Activated naive CD4-positive, alpha-beta T cell treated with anti-CD3 and anti-CD28 coated beads, Interleukin-2, amount 50 U/mL, for 16 hours (primary cell): ENCODE measurements around the gene USP24.
"Not testable (repeated sequence)": the region's sequence is repeated elsewhere in the genome, so short reads cannot be mapped to it uniquely, and the experiment has no call there.

Source experiments
- DNase-seq: peaks from one replicate; pipeline ENCODE4 v3.0.0-alpha.2; 2020

The USP24 gene

GRCh38 chr1:55231745-55232144, 16.6 kb upstream of the USP24 start:
- DNase-seq, result no peak

- no peak for DNase-seq
Observed at GRCh38 chr1:55230659-55231058, 15.5 kb upstream of the USP24 start.

GRCh38 chr1:55229726-55230125, 14.6 kb upstream of the USP24 start:
- DNase-seq, result not testable (repeated sequence)

GRCh38 chr1:55225228-55225627, 10.1 kb upstream of the USP24 start:
- DNase-seq, result no peak

- DNase-seq, result no peak
Observed at GRCh38 chr1:55224729-55225128, 9.6 kb upstream of the USP24 start.

GRCh38 chr1:55222152-55222551, 7.0 kb upstream of the USP24 start:
- DNase-seq, result no peak

GRCh38 chr1:55217226-55217986, 2.2 kb upstream of the USP24 start:
- no peak for DNase-seq

- DNase-seq, result no peak
Observed at GRCh38 chr1:55216096-55216495, 932 bp upstream of the USP24 start.

GRCh38 chr1:55214934-55215193, 300 bp downstream of the USP24 start:
- no peak for DNase-seq

- peak; percentile 42 for DNase-seq
Observed at GRCh38 chr1:55214212-55214933, 791 bp downstream of the USP24 start.

- peak; percentile 22 for DNase-seq
Observed at GRCh38 chr1:55213885-55214211, 1.3 kb downstream of the USP24 start.

- no peak for DNase-seq
Observed at GRCh38 chr1:55213151-55213884, 1.8 kb downstream of the USP24 start.

GRCh38 chr1:55212349-55213150, 2.6 kb downstream of the USP24 start:
- no peak for DNase-seq

- no peak for DNase-seq
Observed at GRCh38 chr1:55211863-55212262, 3.3 kb downstream of the USP24 start.

- DNase-seq, result no peak
Observed at GRCh38 chr1:55210990-55211801, 4.0 kb downstream of the USP24 start.

- no peak for DNase-seq
Observed at GRCh38 chr1:55209247-55209646, 5.9 kb downstream of the USP24 start.

GRCh38 chr1:55206210-55206609, 9.0 kb downstream of the USP24 start:
- no peak for DNase-seq

- no peak for DNase-seq
Observed at GRCh38 chr1:55204997-55205396, 10.2 kb downstream of the USP24 start.

GRCh38 chr1:55203064-55203463, 12.1 kb downstream of the USP24 start:
- DNase-seq, result no peak

GRCh38 chr1:55200667-55201066, 14.5 kb downstream of the USP24 start:
- DNase-seq, result no peak

GRCh38 chr1:55199735-55200134, 15.4 kb downstream of the USP24 start:
- not testable (repeated sequence) for DNase-seq

GRCh38 chr1:55198044-55198443, 17.1 kb downstream of the USP24 start:
- no peak for DNase-seq
